Loucy (cell line): Measurements from ENCODE around the gene CDK3.

Source experiments
- H2AFZ ChIP-seq: fragments of 200-600 bp; sonication (generic); 2 replicates; pipeline ENCODE4 v1.6.0; 2016; ENCODE audit warnings: antibody characterized with exemption, mild to moderate bottlenecking, low read length, moderate library complexity
- H3F3A ChIP-seq: fragments of 200-600 bp; 2 replicates; pipeline ENCODE4 v1.6.0; 2016; ENCODE audit warnings: antibody characterized with exemption, low read depth, mild to moderate bottlenecking
- H3K27me3 ChIP-seq: fragments of 200-600 bp; sonication (generic); 2 replicates; pipeline ENCODE4 v1.6.1; 2014; ENCODE audit warnings: low read length, mild to moderate bottlenecking; ENCODE audit not compliant: insufficient read depth, poor library complexity, severe bottlenecking
- H3K36me3 ChIP-seq: fragments of 200-600 bp; sonication (generic); 2 replicates; pipeline ENCODE4 v1.6.1; 2016; ENCODE audit warnings: low read length; ENCODE audit not compliant: insufficient read depth
- H3K4me1 ChIP-seq: fragments of 200-600 bp; sonication (generic); 2 replicates; pipeline ENCODE4 v1.5.1; 2014; ENCODE audit warnings: low read length, mild to moderate bottlenecking; ENCODE audit not compliant: insufficient read depth, poor library complexity, severe bottlenecking
- H3K4me2 ChIP-seq: fragments of 200-600 bp; sonication (generic); 2 replicates; pipeline ENCODE4 v1.6.0; 2014; ENCODE audit warnings: antibody characterized with exemption, low read length, low read depth, mild to moderate bottlenecking; ENCODE audit not compliant: poor library complexity, severe bottlenecking
- H3K4me3 ChIP-seq: fragments of 200-600 bp; sonication (generic); 2 replicates; pipeline ENCODE4 v1.5.1; 2014; ENCODE audit warnings: low read length, mild to moderate bottlenecking, mixed read lengths; ENCODE audit not compliant: poor library complexity, severe bottlenecking
- H3K79me2 ChIP-seq: fragments of 200-600 bp; sonication (generic); 2 replicates; pipeline ENCODE4 v1.6.1; 2014; ENCODE audit warnings: low read length; ENCODE audit not compliant: insufficient read depth
- H3K9ac ChIP-seq: fragments of 200-600 bp; sonication (generic); 2 replicates; pipeline ENCODE4 v1.6.0; 2014; ENCODE audit warnings: mild to moderate bottlenecking, low read depth, low read length, moderate library complexity; ENCODE audit not compliant: poor library complexity, severe bottlenecking
- H3K9me2 ChIP-seq: fragments of 200-600 bp; sonication (generic); replicated peaks from 2 replicates; pipeline ENCODE4 v1.6.1; 2016; ENCODE audit warnings: low read depth, low read length, mixed read lengths
- H3K9me3 ChIP-seq: fragments of 200-600 bp; sonication (generic); 2 replicates; pipeline ENCODE4 v1.6.1; 2014; ENCODE audit warnings: mild to moderate bottlenecking, antibody characterized with exemption, low read length, low read depth; ENCODE audit not compliant: insufficient read depth
- H4K20me1 ChIP-seq: fragments of 200-600 bp; sonication (generic); 2 replicates; pipeline ENCODE4 v1.6.0; 2014; ENCODE audit warnings: antibody characterized with exemption, low read length, mild to moderate bottlenecking; ENCODE audit not compliant: insufficient read depth, poor library complexity, severe bottlenecking
- CTCF ChIP-seq: fragments of 200-600 bp; sonication (generic); conservative IDR thresholded peaks from 2 replicates; pipeline ENCODE4 v1.5.1; 2014; ENCODE audit warnings: mild to moderate bottlenecking, antibody characterized with exemption, low read length
- EZH2phosphoT487 ChIP-seq: fragments of 200-600 bp; IDR thresholded peaks from 2 replicates; pipeline ENCODE4 v1.6.1; 2018; ENCODE audit warnings: antibody characterized with exemption, mild to moderate bottlenecking, moderate library complexity, borderline replicate concordance

CDK3 gene

GRCh38 chr17:76032780-76033108 is 32.1 kb downstream of the CDK3 start:
- Histone ChIP-seq H3K4me2 (no peak overlapping the region), H3F3A (peaks cover 5% of the 10 kb centered on the region; the same call in 1 of the 2 replicates), H3K79me2 (no peaks in the 10 kb centered on the region), H2AFZ (no peak overlapping the region), H4K20me1 (no peaks in the 10 kb centered on the region), H3K27me3 (no peaks in the 10 kb centered on the region), H3K9ac (no peak overlapping the region), H3K4me3 (no peak overlapping the region), H3K4me1 (peaks cover 40% of the 10 kb centered on the region), H3K36me3 (no peaks in the 10 kb centered on the region; the same call in 1 of the 2 replicates), H3K9me3 (no peaks in the 10 kb centered on the region), H3K9me2 (no peaks in the 10 kb centered on the region)
- TF ChIP-seq CTCF (no peak), EZH2phosphoT487 (no peak)

DNA sequence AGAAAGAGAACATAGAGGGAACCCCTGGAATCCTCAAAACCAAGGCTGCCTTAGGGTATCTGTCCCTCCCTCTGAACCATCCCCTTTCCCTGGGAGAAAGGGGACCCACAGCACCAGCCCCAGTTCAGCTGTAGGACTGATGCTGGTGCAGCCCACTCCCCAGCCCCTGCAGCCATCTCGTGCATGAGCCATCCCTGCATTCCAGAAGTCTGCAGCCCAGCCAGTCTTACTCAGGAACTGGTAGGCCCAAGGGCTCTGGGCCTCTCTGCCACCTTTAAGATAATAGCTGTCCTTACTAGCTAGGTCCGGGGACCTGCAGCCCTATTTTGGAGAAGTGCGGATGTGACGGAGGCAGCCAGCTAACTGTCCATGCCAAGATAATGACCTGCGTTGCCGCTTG is 32.5 kb downstream of the CDK3 start:
- Histone ChIP-seq H3K9me3 (no peaks in the 10 kb centered on the region), H3K4me2 (no peak overlapping the region), H3F3A (peaks cover 5% of the 10 kb centered on the region; the same call in 1 of the 2 replicates), H3K27me3 (no peaks in the 10 kb centered on the region), H3K79me2 (no peaks in the 10 kb centered on the region), H3K4me1 (peaks cover 41% of the 10 kb centered on the region), H3K4me3 (no peak overlapping the region), H3K9me2 (no peaks in the 10 kb centered on the region), H3K9ac (no peak overlapping the region), H2AFZ (no peak overlapping the region), H3K36me3 (peaks cover 4% of the 10 kb centered on the region; the same call in 1 of the 2 replicates), H4K20me1 (no peaks in the 10 kb centered on the region)
- TF ChIP-seq EZH2phosphoT487 (no peak), CTCF (no peak)

DNA sequence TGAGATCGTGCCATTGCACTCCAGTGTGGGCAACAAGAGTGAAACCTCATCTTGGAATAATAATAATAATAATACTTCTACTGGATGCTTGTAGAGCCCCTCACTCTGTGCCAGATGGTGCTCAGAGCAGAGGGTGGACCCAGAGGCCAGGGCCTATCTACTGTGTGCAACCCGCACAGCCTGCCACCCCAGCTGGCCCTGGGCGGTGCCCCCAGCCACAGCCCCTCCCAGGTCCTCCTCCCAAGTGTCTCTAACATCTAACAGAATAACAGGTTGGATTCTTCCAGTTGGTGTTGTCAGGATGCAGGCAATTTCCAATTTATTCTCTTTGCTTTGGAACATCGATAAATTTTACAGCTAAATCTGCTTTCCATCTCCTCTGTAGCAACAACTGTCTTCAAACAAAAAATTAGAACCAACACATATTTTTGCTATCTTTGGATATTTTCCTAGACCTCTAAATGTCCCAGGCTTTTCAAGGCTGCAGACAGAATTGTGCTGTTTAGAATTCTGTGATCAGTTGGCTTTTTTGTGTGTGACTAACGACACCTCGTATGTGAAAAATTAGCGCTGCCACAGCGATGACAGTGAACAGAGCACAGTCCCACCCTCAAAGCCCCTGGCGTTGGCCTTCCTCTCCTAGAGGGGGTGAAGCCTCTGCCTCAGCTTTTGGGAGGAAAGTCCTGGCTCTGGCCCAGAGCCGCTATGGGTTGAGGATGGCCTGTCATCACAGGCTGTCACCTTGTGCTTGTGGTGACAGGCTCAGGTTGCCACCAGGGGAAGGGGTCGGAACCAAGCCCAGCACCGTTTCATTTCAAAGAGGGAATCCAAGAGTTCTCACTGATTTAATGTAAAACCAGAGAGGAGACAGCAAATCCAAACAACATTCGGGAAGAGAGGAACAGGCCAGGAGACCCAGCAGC is 34.0 kb downstream of the CDK3 start:
- TF ChIP-seq EZH2phosphoT487 (no peak), CTCF (no peak)
- Histone ChIP-seq H3K4me2 (no peak overlapping the region), H3K4me3 (no peak overlapping the region), H3K9me3 (no peaks in the 10 kb centered on the region), H3K9me2 (no peaks in the 10 kb centered on the region), H3K4me1 (peaks cover 28% of the 10 kb centered on the region), H3K36me3 (peaks cover 19% of the 10 kb centered on the region; the same call in 1 of the 2 replicates), H3F3A (peaks cover 3% of the 10 kb centered on the region; the same call in 1 of the 2 replicates), H3K9ac (no peak overlapping the region), H2AFZ (no peak overlapping the region), H3K27me3 (no peaks in the 10 kb centered on the region), H3K79me2 (no peaks in the 10 kb centered on the region), H4K20me1 (no peaks in the 10 kb centered on the region)
